RWPE1 (cell line): Measurements from ENCODE around the gene MAN2A2.
"Not testable (repeated sequence)": the region's sequence is repeated elsewhere in the genome, so short reads cannot be mapped to it uniquely, and the experiment has no call there.

Experiments used
- CTCF ChIA-PET: fragments of 350-600 bp; sonication (Branson Sonifier 250); formaldehyde crosslinking; extraction: SDS; loops from one replicate; lab custom pipeline; 2021; lab: Yijun Ruan, JAX
- POLR2A ChIA-PET: fragments of 400-600 bp; formaldehyde crosslinking; extraction: SDS; loops from one replicate; lab custom pipeline; 2020; ENCODE audit warnings: antibody characterized with exemption; ENCODE audit not compliant: low non-redundant PET; lab: Yijun Ruan, JAX
- DNase-seq: peaks from one replicate; pipeline ENCODE4 v3.0.0; 2012; ENCODE audit warnings: low spot score
- H3K27ac ChIP-seq: fragments of 450-650 bp; 2 replicates; pipeline ENCODE4 v1.5.1; 2017
- TF ChIP-seq, protein P1 (sequence below): fragments of 450-650 bp; conservative IDR thresholded peaks from 2 replicates; pipeline ENCODE4 v1.5.1; 2017; ENCODE audit warnings: low read depth, mild to moderate bottlenecking

The MAN2A2 gene

GRCh38 chr15:90890839-90891238, 12.3 kb upstream of the MAN2A2 start:
- no peak for DNase-seq
- no peak overlapping the region for H3K27ac ChIP-seq
- CTCF ChIA-PET: no interaction called here
- TF ChIP-seq, protein P1, sequence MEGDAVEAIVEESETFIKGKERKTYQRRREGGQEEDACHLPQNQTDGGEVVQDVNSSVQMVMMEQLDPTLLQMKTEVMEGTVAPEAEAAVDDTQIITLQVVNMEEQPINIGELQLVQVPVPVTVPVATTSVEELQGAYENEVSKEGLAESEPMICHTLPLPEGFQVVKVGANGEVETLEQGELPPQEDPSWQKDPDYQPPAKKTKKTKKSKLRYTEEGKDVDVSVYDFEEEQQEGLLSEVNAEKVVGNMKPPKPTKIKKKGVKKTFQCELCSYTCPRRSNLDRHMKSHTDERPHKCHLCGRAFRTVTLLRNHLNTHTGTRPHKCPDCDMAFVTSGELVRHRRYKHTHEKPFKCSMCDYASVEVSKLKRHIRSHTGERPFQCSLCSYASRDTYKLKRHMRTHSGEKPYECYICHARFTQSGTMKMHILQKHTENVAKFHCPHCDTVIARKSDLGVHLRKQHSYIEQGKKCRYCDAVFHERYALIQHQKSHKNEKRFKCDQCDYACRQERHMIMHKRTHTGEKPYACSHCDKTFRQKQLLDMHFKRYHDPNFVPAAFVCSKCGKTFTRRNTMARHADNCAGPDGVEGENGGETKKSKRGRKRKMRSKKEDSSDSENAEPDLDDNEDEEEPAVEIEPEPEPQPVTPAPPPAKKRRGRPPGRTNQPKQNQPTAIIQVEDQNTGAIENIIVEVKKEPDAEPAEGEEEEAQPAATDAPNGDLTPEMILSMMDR: no peak
- POLR2A ChIA-PET: no interaction called here

- POLR2A ChIA-PET: no interaction called here
- TF ChIP-seq, protein P1: no peak
Measured at GRCh38 chr15:90891346-90891949, 11.7 kb upstream of the MAN2A2 start.

DNA sequence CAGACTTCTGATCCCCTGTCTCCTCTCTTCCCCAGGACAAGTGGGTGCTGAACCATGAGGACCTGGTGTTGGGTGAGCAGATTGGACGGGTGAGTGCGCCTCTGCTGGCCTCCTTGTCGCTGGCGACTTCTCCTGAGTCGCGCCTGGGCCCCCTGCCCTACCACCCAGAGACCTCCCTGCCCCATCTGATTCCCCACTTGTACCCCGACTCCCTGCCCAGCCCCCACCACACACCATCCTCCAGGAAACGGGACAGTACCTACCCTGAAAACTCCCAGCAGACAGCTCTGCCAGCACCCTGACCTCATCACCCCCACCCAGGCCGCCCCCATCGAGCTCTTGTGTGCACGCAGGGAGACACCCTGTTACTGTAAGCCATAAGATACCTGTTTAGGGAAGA, 11.1 kb upstream of the MAN2A2 start:
- H3K27ac ChIP-seq: no peak overlapping the region
- no peak for DNase-seq
- POLR2A ChIA-PET: no interaction called here
- CTCF ChIA-PET: no interaction called here
- TF ChIP-seq, protein P1: no peak

More at GRCh38 chr15:90891346-90891949, 11.7 kb upstream of the MAN2A2 start:
- CTCF ChIA-PET: no interaction called here
- DNase-seq: no peak
- no peak overlapping the region for H3K27ac ChIP-seq

DNA sequence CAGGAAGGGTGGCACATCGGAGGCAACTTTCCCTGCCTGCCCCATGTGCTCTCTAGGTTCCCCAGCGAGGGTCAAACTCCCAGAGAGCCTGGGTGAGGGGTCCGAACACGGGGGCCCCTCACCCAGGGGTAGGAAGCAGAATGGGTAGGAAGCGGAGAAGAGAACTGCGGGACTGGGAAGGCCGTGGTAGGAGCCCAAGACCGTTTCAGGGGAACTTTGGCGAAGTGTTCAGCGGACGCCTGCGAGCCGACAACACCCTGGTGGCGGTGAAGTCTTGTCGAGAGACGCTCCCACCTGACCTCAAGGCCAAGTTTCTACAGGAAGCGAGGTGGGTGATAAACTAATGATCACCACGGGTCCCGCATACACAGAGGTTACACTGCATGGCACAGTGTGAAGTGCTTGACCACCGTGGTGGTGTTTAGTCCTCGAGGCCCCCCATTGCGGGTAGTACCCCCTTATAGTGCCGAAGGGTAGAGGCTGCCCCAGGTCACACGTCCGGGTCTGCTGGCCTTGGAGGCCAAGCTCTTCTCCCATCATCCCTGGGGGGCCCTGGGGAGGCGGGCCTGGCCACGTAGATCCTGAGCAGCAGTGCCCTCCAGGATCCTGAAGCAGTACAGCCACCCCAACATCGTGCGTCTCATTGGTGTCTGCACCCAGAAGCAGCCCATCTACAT, 10.5 kb upstream of the MAN2A2 start:
- CTCF ChIA-PET: no interaction called here
- POLR2A ChIA-PET: no interaction called here
- no peak overlapping the region for H3K27ac ChIP-seq
- TF ChIP-seq, protein P1: no peak
- DNase-seq: no peak

DNA sequence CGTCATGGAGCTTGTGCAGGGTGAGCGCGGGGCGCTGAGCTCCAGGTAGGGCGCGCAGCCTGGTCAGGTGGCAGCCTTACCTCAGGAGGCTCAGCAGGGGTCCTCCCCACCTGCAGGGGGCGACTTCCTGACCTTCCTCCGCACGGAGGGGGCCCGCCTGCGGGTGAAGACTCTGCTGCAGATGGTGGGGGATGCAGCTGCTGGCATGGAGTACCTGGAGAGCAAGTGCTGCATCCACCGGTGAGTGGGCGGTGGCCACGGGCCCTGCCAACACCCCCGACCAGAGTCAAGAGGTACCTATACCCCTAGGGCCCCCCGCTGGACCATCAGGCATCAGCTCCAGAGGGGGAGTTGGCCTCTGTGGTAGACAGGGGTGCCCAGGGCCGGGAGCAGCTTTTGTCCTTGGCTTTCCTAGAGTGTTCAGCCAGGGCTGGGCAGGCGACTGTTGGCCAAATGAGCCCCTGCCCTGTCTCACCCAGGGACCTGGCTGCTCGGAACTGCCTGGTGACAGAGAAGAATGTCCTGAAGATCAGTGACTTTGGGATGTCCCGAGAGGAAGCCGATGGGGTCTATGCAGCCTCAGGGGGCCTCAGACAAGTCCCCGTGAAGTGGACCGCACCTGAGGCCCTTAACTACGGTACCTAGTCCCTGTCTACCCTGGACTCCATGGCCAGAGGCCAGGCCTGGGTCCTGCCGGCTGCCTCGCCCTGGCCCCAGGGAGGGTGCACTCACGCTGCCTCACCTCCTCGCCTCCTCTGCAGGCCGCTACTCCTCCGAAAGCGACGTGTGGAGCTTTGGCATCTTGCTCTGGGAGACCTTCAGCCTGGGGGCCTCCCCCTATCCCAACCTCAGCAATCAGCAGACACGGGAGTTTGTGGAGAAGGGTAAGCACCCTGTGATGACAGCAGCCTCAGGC, 9.7 kb upstream of the MAN2A2 start:
- POLR2A ChIA-PET: no interaction called here
- no peak for DNase-seq
- CTCF ChIA-PET: interaction anchor here (0.5 to 0.7 kb wide), 4 partner anchors 12 to 574 kb away, joined by 3 read pairs; no protein-coding TSS in a partner anchor
- TF ChIP-seq, protein P1: no peak
- no peak overlapping the region for H3K27ac ChIP-seq

DNA sequence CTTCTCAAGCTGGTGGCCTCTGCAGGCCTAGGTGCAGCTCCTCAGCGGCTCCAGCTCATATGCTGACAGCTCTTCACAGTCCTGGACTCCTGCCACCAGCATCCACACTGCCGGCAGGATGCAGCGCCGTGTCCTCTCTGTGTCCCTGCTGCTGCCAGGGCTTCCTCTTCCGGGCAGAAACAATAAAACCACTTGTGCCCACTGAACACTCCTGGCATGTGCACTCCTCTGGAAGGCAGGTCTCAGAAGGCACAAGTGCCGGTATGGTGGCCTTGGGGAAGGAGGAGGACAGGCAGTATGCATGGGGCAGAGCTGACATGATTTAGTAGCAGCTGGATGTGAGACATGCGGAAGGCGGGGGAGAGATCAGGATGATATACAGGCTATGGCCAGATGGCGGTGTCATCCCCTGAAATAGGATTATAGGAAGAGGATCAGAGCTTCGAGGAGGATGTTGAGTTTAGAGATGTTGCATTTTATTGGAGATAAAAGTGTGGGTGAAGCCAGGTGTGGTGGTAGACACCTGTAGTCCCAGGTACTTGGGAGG, 7.5 kb upstream of the MAN2A2 start:
- TF ChIP-seq, protein P1: no peak
- CTCF ChIA-PET: interaction anchor here (1.0 to 1.4 kb wide), 4 partner anchors 9 to 37 kb away, joined by 4 to 5 read pairs (median 4); partner anchors contain the start of gene HDDC3
- POLR2A ChIA-PET: interaction anchor here (0.6 kb wide), 1 partner anchor 136 kb away, joined by 4 read pairs; no protein-coding TSS in a partner anchor
- no peak overlapping the region for H3K27ac ChIP-seq
- DNase-seq: no peak

- H3K27ac ChIP-seq, POLR2A ChIA-PET, DNase-seq: not testable (repeated sequence)
- CTCF ChIA-PET: interaction anchor here (0.6 to 1.7 kb wide), 3 partner anchors 11 to 591 kb away, joined by 3 to 5 read pairs (median 4); no protein-coding TSS in a partner anchor
Measured at GRCh38 chr15:90897131-90897655, 5.9 kb upstream of the MAN2A2 start.
